Renal pelvis (tissue), 4 donors: ENCODE measurements around the gene ADM. TPM values are rescaled to one million over a fixed set of nuclear protein-coding genes. Genes with fewer than 3 reads are reported as not detected.

Experiments used
- DNase-seq: peaks from one replicate; pipeline ENCODE4 v3.0.0-alpha.2; 2013
- polyA plus RNA-seq, 3 donors: library from polyadenylated mRNA; unstranded; fragments of 120-200 nt; gene quantifications; one replicate each; pipeline ENCODE4 v1.2.1, GENCODE V29; 2013; ENCODE audit not compliant: insufficient read length in 3 of 3

ADM gene
- polyA plus RNA-seq, 3 donors: 9.2 to 10.3 (median 9.4) TPM

DNA sequence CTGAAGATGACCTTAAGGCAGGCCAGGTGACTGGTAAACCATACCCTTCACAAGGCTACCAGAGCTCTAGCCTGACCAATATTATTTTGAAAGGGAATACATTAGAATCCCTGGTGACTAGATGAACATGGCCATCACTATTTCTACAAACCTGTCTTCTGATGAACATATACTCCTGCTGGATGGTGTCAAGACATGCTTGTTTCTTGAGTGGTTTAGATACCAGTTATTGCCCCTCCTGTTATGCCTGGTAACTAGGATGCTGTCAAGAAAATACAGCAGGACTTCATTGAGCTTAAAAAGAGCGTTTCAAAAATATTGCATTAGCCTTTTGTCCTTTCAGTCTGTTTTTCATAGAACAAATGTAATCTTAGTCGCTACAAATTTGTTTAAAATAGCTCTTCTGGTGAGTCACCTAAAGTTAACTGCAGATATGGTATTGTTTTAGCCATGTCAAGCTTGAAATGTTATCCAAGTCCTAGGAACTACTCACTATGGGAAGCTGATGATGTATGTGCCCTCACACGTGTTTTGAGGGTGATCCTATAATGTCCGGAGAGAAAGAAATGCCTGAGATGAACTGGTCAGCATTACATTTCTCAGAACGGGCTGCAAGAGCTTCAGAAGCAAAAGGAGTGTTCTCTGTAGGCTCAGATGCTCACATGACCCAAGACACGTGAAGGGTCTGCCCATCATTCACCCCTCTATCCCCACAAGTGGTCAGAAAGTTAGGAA lies 20.6 kb downstream of the ADM start:
- no peak for DNase-seq

DNA sequence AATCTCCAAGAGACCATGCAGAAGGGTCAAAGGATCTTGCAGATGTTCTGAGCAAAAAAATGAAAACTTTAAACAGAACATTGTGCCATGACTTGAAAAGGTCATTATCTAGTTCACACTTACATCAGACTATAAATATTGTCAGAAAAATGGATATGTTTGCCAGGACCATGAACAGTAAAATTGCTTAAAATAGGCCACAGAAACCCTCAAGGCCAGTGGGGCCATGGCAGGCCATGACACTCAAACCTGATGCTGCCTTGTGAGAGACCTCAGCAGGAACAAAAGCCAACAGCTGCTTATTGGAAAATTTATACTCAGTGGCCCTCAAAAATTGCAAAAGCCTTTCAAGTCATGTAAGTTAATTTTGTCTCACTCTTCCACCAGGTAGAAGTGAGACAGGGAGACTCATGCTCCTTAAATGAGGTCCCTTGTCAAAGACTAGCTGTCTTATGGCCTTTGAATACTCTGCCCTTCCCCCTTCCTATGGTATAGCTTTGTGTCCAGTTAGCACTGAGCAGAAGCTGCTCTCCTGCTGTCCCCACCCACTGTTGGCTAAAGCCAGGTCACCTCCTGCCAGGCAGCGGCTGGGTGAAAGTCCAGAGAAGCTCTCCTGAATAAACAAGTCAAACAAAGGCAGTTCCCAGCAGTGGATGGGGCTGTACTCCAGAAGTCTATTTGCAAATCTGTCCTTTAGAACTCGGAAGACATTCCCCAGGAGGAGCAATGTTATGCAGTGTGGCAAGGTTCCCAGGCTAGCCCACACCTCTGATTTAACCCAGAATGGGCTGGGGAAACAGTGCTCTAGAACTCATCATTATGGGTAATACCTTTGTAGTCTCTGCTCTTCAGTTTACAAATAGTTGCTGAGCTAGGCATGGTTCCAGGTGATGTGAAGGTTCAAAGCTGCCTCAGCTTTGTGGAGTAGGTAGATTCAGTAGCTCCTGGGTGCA lies 21.4 kb downstream of the ADM start:
- DNase-seq: no peak

DNA sequence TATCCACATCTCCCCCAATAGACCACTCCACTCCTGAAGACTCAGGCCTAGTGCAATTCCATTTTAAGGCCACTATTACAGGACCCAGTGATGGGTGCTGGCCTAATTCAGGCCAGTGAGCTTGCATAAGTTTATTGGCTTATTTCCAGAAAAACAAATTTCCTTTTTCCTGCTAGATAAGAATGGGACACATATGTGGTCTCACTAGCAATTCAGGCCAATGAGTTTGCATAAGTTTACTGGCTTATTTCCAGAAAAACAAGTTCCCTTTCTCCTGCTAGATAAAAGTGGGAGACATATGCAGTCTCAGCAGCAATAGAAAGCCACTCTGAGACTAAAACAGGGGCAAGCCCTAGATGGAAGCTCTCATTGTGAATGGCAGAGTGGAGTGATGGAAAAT lies 22.4 kb downstream of the ADM start:
- no peak for DNase-seq

DNA sequence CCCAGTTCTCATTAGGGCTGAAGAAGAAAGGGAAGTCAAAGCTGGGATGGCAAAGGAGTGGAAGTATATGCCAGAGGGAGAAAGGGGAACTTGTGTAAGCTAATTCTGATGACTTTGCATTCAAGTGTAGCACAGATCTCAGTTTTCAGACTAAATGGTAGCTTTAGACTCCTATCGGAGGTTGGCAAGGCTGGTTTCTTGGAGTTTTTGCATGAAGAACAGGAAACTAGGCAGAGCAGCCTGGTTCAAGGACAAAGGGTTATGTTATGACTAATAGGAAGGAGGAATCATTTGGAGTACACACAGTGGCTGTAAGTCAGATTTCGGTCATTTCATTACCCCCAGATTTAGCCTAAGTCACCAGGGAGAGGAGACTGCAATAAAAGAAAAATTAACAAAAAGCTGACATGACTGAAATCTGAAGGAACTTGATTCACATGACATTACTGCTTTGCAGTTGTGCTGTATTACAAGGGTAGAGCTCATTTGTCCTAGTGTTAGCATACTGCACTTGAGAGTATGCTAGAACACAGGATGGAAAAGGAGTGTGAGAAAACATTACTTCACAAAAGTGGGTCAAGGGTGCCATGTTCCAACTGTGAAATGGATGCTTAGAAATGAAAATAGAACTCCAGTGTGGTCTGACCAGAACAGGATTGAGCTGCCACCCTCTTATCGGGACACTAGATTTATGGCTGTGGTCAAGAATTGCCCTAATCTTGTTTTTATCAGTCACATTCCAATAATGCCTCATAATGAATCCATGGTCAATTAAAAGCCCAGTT lies 23.6 kb downstream of the ADM start:
- no peak for DNase-seq

DNA sequence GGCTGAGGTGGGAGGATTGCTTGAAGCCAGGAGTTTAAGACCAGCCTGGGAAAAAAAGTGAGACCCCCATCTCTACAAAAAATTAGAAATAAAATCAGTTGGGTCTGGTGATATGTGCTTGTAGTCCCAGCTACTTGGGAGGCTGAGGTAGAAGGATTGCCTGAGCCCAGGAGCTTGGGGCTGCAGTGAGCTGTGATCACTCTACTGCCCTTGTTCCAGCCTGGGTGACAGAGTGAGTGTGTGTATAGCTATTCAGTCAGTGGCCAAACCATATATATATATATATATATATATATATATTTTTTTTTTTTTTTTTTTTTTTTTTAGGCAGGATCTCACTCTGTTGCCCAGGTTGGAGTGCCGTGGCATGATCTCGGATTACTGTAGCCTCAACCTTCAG lies 24.5 kb downstream of the ADM start:
- DNase-seq: no peak

DNA sequence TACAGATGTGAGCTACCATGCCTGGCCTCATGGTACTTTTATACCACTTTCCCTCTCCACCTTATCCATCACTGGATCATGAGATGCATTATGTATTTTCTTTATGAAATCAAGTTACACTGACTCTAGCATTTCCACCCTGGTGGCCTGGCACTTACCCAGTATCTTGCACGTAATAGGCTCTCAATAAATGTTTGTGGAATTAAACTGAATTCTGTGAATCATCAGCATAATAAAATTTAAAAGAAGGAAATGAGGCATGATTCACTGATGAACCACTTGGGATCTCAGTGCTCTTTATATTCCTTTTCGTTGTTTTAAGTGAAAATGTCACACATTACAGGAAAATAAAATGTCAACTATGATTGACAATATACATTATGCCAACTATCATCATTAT lies 25.1 kb downstream of the ADM start:
- DNase-seq: no peak

DNA sequence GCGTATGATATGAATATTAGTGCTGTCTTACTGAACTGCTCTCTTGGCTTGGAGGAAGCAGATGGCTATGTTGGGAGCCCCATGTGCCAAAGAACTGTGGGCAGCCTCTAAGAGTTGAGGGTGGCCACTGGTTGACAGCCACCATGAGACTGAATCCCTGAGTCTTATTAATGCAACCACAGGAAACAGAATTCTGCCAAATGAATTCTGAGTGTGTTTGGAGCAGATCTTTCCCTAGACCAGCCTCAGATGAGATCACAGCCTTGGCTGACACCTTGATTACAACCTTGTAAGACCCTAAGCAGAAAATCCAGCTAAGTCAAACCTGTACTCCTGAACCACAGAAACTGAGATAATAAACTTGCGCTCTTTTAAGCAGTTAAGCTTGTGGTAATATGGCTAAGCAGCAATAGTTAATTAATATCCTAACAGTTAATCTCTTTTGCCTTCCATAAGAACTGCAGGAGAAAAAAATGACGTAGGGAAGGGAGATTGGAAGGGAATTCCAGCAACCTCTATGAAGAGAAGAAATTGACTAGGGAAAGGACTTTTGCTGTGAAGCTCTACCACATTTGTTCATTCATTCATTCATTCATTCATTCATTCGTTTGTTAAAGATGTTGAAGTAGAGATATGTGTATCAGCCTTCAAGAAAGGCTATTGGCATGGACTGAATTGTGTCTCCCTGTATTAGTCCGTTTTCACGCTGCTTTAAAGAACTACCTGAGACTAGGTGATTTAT lies 26.8 kb downstream of the ADM start:
- DNase-seq: no peak

DNA sequence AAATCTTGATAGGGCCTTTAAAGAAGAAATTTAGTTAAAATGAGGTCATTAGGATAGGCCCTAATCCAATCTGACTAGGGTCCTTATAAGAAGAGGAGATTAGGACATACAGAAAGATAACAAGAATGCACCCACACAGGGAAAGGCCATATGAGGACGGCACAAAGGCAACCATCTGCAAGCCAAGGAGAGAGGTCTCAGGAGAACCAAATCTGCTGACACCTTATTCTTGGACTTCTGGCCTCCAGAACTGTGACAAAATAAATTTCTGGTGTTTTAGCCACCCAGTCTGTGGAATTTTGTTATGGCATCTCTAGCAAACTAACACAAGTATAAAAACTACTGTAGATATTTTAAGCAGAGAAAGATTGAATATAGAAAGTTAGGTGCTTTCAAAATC lies 28.6 kb downstream of the ADM start:
- no peak for DNase-seq

DNA sequence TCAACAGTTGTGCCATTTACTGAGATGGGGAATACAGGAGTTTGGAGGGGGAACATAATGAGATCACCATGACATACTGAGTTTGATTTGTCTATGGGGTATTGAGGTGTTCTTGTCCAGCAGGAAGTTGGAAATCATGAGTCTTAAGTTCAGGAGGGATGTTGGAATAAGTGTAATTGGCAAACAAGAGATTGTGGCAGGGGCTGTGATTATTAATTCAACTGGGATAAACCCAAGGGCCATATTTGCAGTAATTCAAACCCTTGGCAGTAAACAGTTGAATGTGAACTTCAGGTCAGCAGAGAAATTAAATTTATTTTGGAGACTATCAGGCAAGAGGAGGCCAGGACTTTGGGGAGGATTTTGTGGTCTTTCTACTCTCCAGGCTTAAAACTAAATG lies 33.4 kb downstream of the ADM start:
- no peak for DNase-seq

DNA sequence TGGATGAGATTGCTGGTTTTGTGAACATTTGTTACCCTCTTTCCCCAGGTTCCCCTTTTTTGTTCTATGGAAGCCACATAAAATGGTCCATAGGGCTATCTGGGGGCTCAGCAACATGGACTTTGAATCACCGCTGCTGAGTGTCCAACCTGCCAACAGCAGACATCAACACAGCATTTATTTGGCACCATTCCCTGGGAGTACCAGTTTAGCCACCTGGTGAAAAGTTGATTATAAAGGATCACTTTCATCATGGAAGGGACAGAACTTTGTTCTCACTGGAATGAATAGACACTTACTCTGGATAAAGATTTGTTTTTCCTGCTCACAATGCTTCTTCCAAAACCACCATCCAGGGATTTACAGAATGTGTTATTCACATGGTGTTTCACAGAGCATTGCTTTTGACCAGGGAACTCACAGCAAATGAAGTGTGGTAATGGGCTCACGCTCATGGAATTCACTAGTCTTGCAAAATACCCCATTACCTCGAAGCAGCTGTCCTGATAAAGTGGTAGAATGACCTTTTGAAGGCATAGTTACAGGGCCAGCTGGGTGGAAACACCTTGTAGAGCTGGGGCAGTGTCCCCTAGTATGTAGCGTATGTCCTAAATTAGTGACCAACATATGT lies 43.9 kb downstream of the ADM start:
- DNase-seq: no peak

DNA sequence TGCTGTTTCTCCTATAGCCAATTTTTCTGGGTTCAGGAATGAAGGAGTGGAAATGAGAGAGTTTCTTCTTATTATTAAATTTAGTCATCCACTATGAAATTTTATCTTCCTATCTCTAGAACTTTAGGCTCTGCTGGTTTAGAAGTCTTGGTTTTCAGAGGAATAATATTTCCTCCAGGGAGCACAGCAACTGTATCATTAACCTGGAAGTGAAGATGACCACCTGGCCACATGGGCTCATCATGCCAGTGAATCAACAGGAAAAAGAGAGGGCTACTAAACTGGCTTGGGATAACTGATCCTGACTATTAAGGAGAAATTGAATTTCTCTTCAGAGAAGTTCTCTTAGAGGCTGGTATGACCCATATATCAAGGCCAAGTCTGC lies 44.4 kb downstream of the ADM start:
- no peak for DNase-seq

DNA sequence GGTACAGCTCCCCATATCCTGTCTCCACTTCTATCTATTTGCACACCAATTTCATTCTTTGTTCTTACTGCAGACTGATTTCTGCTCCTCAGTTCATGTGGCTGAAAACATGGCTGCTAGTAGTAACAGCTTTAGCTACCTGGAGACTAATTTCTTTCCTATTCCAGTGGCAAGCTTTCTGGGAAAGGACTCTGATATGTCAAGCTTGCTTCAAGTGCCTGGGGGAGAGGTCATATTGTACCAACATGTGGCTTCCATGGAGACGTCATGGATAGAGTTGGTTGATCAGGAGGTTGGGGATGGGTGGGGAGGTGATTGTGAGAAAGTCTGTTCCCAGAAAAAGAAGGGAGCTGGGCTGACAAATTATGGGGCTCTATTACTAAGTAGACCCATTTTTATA lies 44.9 kb downstream of the ADM start:
- DNase-seq: no peak

DNA sequence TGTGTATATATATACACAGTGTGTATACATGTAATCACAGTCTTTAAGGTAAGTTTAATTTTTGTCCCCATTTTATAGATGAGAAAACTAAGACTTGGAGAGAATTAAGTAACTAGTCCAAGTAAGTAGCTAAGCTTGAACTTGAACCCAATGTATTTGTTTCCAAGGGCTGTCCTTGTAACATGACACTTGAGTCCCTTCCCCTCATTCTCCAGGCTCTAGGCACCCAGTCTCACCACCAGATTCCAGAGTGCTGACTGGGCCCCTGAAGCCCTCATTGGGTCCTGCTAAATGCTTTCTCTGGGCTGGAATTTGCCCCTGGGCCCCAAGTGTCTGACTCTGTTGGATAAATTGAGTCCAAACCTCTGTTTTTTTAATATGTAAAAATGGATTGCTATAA lies 45.5 kb downstream of the ADM start:
- no peak for DNase-seq

DNA sequence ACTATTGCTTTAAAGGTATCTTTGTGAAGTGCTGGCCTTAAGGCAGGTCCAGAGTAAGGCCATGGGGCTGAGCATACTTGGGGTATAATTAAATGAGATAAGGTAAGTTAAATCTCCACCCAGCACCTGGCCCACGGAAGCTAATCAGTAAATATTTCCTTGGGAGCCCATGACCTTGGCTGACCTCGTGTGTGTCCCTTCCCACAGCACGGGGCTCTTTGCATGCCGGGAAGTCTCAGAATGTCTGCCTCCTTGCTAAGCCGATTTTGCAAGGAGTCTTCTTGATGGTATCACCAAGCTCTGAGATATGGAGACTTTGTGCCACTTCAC lies 46.5 kb downstream of the ADM start:
- no peak for DNase-seq

DNA sequence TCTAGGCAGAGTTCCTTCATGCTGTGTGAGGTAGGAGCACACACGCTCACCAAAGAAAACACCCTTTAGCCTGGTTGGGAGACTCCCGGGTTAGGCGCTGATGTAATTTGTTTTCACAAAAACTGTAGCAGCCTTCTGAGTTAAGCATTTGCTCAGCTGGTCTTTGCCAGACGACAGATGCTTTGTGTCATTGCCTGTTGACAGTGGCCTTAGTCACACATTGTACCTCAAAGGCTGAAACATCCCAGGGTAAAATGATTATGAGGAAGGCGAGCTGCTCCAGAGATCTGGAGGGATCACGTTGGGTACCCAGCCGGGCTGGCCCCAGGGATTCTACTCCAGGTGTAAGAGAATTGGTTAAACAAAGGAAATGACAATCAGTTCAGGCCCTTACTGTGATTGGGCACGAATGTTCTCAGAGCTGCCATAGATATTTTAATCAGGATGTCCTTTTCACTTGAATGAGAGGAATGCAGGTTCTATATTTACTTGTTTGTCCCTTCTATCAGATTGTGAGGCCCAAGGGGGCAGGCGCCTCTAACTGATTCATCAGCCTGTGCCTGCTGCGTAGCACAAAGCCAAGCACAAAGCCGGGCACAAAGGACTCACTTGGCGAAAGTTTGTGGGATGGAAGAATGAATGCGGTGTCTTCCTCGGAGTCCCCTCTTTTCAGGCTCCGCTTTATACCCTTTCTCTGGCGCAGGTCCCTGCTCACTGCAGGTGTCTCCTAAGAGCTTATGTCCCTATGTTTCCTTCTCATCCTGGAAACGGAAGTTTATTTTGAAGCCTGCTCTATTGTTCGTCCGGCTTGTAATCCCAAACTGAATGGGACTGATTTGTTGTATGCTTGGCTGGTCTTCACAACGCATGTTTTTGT lies 47.1 kb downstream of the ADM start:
- DNase-seq: peak; percentile 90

DNA sequence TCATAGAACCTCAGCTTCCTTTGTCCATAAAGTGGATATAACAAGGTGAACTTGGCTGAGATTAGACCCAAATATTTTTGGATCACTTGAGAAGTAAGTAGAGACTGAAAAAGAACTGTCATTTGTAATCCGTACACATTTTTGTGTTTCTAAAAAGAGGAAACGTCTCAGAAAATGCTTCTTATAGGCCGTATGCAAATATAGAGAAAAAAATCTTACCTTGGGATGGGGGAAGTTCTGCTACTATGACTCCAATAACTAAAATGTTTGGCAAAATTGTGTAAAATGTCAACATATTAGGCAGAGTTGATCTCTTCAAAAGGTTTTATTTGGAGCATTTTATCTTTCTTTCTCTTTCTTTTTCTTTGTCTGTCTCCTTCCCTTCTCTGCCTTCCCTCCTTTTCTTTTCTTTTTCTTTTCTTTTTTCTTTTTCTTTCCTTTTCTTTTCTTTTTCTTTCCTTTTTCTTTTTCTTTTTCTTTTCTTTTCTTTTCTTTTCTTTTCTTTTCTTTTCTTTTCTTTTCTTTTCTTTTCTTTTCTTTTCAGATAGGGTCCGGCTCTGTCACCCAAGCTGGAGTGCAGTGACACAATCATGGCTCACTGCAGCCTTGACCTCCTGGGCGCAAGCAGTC lies 48.2 kb downstream of the ADM start:
- no peak for DNase-seq

DNA sequence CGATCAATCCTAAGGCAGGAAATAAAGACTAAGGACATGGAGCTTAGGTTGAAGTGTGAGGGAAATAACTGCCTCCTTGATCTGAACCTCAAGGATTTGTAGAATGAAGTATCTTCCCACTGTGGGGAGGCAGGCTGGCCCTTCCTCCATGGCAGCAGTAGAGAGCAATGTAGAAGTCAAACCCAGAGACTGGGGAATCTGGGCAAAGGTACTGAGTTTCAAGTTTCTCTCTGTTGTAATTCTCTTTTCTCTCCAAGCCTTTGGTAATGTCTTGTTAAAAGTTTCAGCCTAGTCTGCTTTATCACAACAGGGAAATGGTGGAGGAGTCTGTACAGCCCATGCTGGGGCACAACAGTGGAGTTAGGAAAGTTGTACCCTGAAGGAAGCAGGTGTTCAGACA lies 49.5 kb downstream of the ADM start:
- DNase-seq: no peak

DNA sequence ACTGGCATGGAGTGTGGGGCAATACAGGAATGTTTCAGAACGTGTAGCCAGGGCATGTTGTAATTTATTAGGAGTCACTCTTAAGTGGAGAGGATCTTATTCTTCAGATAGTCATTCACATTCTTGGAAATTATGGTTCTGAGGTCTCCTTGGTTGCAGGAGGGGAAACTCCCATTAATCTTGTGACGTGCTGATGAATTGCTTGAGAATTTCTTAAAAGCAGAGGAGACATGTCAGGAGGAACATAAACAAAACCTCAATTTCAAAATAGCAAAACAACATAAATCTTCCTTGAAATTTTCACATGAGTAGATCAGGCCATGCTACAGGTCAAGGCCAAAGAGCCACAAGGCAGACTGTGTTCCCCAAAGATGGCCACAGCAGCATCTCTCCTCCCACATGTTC lies 50.4 kb downstream of the ADM start:
- no peak for DNase-seq

DNA sequence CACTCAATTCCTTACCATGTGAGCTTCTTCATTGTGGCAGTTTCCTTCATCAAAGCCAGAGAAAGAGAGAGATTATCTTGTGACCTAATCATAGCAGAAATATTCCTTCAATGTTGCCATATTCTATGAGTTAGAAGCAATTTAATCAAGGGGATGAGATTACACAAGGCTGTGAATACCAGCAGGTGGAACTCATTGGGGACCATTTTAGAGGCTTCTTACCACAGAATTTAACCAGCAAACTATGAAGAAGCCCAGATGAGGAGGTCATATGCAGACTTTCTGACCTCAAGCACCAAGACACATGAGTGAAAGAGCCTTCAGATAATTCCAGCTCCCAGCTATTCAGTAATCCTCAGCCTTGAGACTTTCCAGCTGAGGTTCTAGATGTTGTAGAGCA lies 51.3 kb downstream of the ADM start:
- DNase-seq: no peak
